NCI-H2081 (cell line): ENCODE data around the gene ATL2.
"Not testable (repeated sequence)": the region's sequence is repeated elsewhere in the genome, so short reads cannot be mapped to it uniquely, and the experiment has no call there.

Source experiments
- DNase-seq, 2 experiments: peaks; one replicate each; lab custom pipeline; 2025; lab: John Stamatoyannopoulos, UW

The ATL2 gene

DNA sequence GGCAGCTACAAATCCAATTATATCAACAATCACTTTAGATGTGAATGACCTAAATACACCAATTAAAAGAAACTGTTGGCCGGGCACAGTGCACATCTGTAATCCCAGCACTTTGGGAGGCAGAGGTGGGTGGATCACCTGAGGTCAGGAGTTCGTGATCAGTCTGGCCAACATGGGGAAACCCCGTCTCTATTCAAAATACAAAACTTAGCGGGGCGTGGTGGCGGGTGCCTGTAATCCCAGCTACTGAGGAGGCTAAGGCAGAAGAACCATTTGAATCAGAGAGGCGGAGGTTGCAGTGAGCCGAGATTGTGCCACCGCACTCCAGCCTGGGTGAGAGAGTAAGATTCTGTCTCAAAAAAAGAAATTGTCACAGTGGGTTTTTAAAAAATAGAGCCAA, 49.5 kb downstream of the ATL2 start:
- DNase-seq = no peak

- DNase-seq = peak in 1 of 2 experiments; percentile 23
Observed at GRCh38 chr2:38323623-38324022, 53.5 kb downstream of the ATL2 start.

DNA sequence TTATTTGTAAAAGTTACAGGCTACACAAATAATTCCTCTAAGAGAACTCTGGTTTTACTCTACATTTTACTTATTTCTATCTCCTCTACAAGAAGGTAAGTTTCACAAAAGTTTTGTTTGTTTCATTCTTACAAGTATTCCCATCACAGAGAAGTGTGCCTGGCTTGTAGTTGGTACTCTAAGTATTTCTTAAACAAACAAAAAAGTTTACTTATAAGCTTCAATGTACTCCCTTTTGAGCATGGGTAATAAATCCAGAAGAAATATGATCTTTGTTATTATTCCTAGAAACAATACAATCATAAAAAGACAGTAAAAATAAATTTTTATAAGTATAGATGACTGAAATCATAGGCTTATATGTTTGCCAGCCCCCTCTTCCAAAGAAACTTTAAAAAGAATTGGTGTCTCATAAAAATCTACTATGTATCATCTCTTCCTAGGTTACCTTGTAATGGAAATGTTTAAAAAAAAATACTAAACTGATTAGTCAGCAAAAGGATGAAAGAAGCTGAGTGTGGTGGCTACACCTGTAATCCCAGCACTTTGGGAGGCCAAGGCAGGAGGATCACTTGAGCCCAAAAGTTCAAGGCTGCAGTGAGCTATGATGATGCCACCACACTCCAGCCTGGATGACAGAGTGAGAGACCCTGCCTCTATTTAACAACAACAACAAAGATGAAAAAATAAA, 54.7 kb downstream of the ATL2 start:
- no peak for DNase-seq

DNA sequence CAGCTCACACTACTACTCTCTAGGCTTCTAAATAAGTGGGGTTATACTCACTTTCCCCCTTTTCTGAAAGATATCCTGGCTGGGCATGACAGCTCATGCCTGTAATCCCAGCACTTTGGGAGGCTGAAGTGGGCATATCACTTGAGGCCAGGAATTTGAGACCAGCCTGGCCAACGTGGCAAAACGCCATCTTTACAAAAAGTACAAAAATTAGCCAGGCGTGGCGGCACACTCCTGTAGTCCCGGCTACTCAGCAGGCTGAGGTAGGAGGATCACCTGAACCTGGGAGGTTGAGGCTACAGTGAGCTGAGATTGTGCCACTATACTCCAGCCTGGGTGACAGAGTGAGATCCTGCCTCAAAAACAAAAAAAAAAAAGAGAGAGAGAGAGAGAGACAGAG, 57.8 kb downstream of the ATL2 start:
- not testable (repeated sequence) for DNase-seq

DNA sequence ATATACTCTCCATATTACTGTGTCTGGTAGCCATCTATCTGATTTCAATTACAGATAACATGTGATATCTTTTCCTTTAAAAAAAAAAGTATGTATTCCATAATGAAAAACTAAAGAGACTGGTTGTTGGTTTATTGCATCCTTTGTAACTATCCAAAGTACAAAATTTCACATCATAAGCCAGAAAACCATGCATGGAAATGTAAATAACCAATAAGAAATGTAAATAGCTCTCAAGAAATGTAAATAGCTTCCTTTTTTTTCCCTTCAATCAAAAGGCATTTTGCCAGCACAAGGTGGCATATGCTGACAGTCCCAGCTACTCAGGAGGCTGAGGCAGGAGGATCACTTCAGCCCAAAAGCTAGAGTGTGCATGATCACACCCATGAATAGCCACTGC, 59.3 kb downstream of the ATL2 start:
- no peak for DNase-seq

- DNase-seq = peak; percentile 4 to 50
Observed at GRCh38 chr2:38315707-38316333, 61.3 kb downstream of the ATL2 start.

DNA sequence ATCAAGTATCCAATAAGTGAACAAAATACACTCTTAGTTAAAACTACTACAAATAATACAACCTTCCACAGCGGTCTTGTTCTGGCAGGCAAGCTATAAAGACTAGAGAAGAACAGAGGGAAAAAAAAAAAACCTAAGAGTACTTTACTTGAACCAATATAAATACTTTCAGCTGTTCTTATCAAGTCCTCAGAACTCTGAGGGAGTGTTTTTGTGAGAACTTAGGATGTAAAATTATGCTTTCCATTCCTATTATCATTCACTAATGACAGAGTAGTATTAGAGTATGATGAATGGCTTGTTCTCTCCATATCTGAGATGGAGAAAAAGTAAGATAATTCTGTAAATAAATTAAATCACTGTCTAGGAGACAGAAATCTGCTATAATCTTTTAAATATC, 68.3 kb downstream of the ATL2 start:
- no peak for DNase-seq

- DNase-seq = no peak
Observed at GRCh38 chr2:38301969-38302702, 74.9 kb downstream of the ATL2 start.

DNA sequence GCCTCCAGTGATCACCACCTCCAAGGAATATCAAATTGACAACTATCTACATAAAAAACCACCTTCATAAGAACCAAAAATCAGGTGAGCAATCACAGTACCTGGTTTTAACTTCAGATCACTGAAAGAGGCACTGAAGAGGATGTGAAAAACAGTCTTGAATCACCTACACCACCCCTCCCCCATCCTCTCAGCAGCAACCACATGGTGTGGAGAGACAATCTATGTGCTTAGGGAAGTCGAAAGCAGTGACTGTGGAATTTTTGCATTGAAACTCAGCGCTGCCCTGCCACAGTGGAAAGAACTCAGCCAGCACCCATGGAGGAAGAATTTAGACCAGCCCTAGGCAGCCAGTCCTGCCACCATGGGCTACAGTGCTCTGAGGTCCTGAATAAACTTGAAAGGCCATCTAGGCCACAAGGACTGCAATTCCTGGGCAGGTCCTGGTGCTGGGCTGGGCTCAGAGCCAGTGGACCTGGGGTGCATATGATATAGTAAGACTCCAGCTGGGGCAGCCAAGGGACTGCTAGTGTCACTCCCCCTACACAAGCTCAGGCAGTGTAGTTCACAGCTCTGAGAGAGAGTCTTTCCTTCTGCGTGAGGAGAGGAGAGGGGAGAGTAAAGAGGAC, 75.6 kb downstream of the ATL2 start:
- no peak for DNase-seq

DNA sequence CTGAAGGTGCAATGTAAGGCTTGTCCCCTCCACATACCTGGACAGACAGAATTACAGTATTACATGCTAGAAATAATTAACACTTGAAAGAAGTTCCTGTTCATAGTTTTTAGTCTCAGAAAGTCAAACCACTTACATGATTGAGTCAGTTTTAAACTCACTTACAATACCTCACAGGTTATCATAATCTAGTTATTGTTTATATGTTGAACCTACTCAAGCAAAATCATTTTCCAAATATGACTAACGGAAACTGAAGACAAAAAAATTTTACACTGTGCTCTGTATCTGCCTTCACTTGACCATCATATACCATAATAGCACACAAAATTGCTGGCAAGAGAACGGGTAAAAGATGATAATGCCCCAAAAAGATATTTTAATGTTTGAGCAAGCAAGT, 78.5 kb downstream of the ATL2 start:
- DNase-seq = no peak

DNA sequence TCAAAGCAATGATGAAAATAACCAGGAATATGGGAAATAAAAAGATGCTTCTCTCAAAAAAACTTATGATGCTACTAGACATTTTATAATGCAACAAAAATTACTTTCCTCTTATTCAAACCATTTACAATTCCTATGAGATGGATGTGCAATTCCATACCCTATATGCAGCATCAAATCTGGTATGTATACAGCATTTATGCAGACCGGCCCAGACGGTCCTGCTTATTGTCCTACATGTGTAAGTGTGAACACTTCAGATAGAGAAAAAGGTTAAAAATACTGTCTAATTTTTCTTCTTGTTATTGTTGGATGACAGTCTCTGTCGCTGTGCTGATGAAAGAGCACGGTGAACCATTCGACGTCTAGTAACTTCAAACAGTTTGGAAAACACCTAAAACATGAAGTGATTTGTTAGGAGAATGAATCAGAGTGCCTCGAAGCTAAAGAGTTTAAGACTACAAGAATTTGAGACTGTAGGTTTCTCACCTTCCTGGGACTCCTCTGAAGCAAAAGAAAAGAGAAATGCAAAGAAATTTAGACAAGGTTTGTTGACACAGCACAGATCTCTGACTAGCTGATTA, 80.8 kb downstream of the ATL2 start:
- DNase-seq = no peak

DNA sequence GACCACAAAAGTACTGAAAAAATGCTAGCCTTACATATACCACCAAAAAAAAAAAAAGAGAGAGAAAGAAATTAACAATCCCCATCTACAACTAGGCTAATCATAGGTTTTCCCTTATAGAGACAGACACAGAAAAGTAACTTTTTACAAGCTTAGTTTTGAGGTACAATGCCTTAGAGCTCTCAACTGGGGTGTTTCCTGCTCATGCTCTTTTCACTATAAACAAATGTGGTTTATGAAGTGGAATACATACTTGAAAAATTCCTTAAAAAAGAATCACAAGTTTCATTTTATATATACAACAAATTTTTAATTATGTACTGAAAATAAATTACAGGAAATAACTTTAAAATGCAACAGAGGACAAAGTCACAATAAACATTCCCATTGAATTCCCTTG, 82.5 kb downstream of the ATL2 start:
- no peak for DNase-seq

DNA sequence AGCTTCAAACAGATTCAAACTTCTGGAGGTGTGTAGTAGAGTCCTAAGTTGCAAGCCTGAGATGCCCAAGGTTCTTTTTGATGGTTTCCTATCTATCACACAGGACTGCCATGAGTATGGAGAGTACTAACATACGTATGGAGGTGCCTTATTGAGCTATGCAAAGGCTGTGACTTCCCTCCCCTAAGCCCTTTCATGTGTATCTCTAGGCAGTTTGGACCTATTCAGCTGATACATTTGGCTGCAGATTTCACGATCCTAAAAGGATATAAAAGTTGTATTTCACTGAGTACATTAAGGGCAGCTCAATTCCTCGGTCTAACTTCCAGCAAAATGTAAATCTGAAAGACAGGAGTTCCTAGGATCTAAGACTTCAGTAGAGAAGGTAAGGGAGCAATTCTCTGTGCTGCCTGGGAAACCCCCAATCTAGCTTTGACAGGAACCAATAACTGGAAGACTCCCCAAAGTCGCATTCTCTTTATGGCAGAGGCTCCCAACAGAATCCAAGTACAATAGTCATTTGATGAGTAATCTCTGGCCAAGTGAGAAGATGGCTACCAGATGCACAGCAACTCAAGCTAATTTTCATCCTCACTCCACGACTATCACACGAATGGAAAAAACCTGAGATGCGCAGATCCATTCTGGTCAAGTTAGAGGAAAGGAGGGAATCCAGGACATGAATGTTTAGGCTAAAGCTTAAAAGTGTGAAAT, 83.8 kb downstream of the ATL2 start:
- DNase-seq = no peak

- no peak for DNase-seq
Observed at GRCh38 chr2:38290332-38290731, 86.7 kb downstream of the ATL2 start.

DNA sequence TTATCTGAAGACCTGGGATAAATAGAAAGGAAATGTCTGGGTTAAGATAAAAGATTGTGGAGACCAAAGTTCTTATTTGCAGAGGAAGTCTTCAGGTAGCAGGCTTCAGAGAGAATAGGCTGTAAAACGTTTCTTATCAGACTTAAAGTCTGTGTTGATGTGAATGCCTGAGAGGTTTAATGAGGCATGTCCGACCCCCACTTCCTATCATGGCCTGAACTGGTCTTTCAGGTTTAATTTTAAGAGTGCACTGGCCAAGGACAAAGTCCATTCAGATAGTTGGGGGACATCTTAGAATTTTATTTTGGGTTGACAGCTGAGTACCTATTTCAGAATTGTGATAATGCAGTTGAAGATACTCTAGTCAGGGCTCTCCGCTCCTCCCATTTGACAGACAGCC, 92.1 kb downstream of the ATL2 start:
- DNase-seq = no peak

- DNase-seq = no peak
Observed at GRCh38 chr2:38281095-38281742, 95.9 kb downstream of the ATL2 start.

GRCh38 chr2:38279201-38279600, 97.9 kb downstream of the ATL2 start:
- DNase-seq = no peak

DNA sequence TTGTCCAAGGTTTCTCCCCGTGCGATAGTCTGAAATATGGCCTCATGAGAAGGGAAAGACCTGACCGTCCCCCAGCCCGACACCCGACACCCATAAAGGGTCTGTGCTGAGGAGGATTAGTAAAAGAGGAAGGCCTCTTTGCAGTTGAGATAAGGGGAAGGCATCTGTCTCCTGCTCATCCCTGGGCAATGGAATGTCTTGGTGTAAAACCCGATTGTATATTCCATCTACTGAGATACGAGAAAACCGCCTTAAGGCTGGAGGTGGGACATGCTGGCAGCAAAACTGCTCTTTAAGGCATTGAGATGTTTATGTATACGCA, 99.0 kb downstream of the ATL2 start:
- not testable (repeated sequence) for DNase-seq

DNA sequence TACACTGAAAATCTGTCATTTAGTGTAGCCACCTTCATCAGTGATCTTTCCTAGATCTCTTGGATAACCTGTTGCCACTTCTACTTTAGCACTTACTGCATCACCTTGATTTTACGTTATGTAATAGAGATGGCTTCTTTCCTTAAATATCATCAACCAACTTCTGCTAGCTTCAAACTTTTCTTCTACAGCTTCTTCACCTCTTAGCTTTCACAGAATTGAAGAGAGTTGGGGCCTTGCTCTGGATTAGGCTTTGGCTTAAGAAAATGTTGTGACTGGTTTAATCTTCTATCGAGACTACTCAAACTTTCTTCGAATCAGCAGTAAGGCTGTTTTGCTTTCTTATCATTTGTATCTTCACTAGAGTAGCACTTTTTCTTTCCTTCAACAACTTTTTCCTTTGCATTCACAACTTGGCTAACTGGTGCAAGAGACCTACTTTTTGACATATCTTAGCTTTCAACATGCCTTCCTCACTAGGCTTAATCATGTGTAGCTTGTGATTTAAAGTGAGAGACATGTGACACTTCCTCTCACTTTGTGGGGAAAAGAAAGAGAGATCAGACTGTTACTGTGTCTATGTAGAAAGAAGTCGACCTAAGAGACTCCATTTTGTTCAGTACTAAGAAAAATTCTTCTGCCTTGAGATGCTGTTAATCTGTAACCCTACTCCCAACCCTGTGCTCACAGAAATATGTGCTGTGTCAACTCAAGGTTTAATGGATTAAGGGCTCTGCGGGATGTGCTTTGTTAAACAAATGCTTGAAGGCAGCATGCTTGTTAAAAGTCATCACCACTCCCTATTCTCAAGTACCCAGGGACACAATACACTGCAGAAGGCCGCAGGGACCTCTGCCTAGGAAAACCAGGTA, 99.6 kb downstream of the ATL2 start:
- no peak for DNase-seq
